ENCODE measurements around the gene RNF157.

RNF157 gene

DNA sequence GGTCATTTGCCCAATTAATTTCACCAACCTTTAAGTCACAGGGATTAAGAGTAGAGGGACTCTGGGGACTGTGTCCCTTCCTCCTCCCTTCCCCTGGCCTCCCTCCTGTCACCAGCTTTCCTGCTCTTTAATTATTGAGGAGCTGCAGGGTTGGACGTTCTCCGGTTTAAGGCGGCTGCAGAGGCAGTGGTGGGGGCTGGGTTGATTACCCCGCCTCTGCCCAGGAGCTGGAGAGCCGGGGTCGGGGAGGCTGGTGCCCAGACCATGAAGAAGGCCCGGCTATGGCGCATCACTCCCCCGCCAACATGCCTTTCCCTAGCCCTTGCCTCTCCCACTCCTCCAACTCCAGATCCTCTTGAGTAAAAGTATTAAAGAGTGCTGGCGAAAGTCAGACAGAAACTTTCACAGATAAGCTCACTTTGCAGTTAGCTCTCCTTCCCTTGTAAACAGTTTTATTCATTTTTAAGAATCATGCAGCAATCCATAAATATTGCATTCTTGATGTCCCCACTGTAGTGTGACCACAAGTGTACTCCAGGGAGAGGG lies 98.2 kb downstream of the RNF157 start:
- DNase-seq (ENCODE audit: low read depth in 2 of 2, low spot score in 1 of 2), result no peak

DNA sequence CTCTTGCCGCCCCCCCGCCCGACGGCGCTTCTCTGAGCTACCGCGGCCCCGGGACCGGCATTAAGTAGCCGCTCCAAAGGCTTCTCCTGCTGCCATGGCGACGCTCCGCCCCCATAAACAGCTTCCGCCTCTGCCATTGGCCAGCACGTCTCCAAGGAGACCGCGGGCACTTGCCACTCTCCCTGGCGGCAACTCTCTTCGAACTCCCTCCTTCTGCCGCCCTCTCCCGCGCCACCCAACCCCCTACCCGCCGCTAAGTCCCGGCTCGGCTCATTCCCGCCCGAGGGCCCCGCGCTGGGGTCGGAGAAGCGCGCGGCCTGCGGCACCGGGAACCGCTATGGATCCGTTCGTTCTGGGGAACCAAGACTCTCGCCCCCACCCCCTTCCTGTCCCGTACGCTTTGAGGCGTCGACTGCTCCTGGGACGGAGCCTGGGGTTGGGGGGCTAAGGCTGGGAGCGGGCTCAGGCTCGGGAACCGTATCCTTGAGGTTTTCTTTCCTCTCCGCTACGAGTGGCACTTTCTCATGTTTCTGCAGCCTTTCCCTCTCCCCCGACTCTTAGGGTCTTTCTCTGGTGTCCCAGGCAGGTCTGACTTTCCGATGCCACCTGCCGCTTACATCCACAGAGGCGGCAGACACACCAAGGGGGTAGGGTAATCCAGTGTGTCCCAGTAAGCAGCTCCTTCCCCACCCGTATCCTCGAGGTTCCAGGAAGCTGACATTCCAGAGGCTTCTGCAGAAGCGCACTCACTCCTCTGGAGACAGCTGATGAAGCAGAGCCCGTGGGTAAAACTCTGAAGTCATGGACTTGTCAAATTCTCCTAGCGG lies 98.9 kb downstream of the RNF157 start, which contains the start of gene FOXJ1:
FOXJ1 (minus strand) TSS at position 34 of the 827 bp plus-strand sequence. CDS start 850 bp downstream, outside the sequence.
- peak; percentile 70 to 76 for DNase-seq (ENCODE audit: low read depth in 2 of 2, low spot score in 1 of 2)

DNA sequence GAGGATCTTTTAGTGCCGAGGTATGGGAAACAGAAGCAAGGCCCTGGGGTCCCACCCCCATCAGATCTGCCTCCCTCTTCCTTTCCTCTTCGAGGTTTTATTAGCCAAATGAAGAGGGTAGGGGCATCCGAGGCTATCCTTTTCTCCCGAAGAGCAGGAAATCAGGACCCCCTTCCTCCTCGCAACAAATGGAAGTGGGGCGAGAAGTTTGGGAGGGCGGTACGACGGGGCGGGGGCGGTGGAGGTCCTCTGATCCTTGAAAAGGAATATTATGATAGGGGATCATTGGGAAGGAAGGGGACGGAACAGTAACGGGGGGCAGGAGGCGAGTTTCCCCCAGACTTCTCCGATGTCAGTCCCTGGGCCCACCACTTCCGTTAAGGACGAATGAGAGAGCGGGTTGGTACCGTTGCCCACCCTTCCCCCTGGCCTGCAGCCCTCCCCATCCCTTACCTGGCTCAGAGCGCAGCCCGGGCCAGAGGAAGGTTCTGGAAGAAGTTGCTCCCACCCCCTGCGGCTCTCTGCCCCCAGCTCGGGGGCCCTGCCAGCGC lies 99.6 kb downstream of the RNF157 start:
- DNase-seq (ENCODE audit: low read depth in 2 of 2, low spot score in 1 of 2), result no peak

DNA sequence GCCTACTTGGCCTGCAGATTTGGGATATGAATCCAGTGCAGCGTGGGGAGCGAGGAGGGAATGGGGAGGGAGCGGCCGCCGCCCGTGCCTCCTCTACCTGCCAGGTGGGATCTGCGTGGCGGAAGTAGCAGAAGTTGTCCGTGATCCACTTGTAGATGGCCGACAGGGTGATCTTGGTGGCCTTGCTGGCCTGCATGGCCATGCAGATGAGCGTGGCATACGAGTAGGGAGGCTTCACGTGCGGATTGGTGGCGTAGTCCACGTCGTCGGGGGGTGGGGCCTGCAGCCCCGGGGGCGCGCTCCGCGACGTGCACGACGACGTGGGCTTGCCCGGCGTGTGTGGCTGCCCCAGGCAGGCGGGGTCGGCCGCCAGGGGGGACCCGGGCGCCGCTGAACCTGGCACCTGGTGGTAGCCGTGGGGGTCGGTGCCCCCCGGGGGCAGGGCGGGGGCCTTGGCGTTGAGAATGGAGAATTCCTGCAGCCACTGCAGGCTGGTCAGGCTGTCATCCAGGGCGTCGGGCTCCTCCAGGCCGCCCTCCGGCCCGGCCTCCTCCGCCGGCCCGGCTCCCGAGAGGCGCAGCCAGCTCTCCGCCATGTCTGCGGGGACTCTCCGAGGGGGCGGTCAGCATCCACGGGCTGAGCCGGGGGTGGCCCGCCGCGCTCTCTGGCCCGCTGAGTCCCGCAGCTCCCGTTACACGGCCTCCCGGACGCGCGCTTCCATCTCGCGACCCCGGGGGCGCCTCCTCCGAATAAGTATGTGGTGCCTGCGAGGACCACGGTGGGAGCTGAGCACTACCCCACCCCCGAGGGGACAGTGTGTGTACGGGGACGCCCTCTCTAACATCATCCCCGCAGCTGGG lies 100.3 kb downstream of the RNF157 start:
- DNase-seq (ENCODE audit: low read depth in 2 of 2, low spot score in 1 of 2), result peak in 1 of 2 donors; percentile 44

DNA sequence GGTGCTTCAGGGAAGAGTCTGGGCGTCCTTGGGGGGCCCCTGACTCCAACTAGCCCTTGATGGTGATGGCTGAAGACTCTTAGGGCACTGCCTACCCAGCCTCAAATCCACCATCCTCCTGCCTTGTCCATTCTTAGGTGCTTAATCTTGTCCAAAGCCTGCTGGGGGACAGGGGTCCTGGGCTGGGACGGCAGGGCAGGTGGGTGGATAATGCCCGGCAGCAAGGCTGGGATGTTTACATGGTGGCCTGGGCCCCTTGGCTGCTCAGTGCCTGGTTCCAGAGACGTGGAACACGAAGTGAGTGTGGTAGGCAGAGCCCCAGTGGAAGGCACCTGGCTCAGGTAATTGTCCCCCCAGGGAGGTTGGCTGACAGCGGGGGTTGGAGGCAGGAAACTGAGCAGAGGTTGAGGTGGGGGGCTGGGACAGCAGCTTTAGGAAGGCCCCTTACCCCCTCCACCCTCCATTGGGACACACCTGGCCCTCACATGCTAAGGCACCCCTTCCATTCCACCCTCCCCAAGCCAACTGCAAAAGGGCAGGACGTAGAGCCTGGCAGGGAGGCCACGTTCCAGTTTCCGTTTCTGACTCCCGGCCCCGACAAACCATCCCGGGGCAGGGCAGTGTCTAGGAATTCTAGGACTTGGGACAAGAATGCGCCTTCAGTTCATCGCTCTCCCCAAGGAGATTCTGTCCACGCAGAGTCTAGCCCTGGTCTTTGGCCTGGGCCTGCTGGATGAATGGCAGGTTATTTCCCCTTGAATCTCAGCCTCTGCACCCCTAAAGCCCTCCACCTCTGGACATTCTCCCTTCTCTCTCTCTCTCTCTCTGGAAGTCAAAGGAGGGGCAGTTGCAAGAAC lies 101.2 kb downstream of the RNF157 start:
- DNase-seq (ENCODE audit: low read depth in 2 of 2, low spot score in 1 of 2), result no peak

DNA sequence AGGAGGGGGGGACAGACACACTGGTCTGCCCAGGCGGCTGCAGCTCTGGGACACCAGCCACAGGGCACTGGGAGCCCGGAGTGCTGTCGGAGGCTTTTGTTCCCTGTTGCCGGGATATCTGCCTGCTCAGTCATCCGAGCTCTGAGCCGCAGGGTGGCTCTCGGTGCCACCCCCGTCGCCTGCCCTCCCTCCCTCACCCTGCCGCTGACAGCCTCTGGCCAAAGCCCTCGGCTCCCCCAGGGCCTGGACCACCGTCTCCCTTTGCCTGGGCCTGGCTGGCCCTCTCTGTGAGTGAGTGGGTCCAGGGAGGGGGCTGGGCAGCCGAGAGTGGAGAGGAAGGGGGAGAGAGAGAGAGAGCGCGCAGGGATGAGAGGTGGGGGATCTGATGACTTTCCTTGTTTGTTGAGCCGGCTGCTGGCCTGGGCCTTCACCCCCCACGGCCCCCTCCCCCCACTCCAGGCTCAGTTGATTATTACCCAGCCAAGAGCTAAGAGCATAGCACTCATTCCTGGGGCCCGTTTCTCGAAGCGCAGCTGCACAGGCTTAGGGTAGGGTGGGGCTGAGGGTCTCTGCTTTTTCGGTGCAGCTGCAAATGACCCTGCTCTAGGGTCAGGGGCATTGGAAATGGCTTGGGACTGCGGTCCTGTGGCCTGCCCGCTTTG lies 101.9 kb downstream of the RNF157 start:
- no peak for DNase-seq (ENCODE audit: low read depth in 2 of 2, low spot score in 1 of 2)

DNA sequence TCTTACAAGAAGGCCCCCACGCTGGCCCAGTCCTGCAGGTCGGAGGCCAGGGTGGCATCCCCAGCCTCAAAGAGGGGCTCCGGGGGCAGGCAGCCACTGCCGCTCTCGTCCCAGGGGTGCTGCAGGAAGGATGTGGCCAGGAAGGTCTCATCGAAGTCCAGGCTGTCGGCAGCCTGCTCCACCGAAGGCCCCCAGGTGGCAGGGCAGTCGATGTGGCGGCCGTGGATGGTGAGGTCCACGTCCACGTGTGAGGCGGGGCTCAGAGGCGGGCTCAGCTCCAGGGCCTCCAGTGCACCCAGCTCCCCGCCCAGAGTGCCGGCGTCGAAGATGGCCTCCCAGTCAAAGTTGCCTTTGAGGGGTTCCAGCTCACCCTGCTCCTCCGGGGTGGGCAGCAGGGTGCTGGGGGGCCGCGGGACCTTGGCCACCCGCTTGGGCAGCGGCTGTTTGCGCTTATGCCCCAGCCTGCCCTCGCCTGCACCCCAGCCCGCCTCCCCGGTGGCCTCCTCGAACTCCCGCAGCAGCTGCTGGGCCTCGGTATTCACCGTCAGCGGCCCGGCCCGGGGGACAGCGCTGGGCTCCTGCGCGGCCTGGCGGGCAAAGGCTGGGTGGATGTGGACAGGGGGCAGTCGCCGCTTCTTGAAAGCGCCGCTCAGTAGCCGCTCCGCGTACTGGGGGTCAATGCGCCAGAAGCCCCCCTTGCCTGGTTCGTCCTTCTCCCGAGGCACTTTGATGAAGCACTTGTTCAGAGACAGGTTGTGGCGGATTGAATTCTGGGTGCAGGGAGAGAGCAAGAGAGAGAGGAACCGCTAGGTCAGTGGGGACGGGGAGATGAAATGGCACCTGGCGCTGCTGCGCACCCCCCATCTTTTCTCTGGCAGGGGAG lies 102.7 kb downstream of the RNF157 start:
- no peak for DNase-seq (ENCODE audit: low read depth in 2 of 2, low spot score in 1 of 2)

DNA sequence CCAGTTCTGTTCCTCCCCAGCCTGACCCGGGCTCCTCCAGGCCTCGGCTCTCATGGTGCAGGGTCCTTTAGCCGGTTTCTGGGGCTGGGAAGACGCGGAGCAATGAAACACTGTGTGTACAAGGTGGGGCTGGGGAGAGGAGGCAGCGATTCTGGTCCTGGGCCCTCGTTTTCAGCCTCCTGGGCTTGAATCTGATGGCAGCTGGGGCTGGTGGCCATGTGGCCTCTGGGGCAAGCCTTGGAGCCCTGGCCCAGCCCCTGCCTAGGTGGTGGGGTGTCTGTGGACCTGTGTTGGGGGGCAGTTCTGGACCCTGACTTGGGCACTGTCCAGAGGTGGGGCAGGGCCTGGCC lies 103.3 kb downstream of the RNF157 start:
- no peak for DNase-seq (ENCODE audit: low read depth in 2 of 2, low spot score in 1 of 2)

DNA sequence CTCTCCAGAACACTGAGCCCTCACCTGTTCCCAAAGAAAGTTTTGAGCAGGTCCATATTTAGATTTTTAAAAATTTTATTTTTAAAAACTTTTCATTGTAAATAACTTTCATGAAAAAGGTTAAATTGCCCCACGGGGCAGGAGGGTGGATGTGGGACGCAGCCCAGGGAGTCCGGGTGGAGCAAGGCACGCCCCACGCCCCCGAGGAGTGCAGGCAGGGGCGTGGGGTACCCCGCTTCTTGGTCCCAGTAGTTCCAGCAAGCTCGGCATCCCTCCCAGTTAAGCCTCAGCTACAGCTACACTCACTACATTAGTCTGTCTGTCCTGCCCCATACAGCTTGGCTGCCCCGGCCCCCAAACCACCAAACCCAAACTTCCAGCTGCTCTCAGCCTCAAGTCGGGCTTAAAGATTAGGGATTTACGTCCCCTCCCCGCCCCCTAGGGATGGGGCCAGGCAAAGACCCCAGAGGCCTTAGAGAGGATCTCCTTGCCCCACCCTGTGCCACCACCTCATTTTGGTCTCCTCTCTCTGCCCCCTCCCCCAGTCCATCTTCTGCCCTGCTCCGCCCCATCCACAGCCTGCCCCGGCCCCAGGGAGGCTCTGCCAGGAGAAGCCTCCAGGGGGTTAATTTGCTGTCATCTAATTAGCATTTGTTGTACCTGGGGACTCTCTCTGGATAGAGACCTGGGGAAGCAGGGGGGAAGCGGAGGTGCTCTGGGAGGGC lies 103.9 kb downstream of the RNF157 start:
- no peak for DNase-seq (ENCODE audit: low read depth in 2 of 2, low spot score in 1 of 2)

DNA sequence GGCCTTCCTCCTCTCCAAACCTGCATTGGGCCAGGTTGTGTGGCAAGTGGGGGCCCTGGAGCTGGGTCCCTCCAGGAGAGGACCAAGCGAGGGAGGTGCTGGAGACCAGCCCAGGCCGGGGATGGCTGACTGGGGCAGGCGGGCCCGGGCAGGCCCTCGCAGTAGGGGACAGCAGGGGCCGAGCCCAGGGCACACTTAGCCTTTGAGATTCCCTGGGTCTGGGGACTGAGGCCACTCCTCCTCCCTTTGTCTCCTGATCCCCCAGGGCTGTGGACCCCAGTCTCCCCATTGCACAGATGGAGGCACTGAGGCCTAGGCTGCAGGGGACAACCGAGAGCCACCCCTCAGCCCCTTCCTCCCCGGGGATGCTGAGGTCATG lies 104.5 kb downstream of the RNF157 start:
- no peak for DNase-seq (ENCODE audit: low read depth in 2 of 2, low spot score in 1 of 2)

DNA sequence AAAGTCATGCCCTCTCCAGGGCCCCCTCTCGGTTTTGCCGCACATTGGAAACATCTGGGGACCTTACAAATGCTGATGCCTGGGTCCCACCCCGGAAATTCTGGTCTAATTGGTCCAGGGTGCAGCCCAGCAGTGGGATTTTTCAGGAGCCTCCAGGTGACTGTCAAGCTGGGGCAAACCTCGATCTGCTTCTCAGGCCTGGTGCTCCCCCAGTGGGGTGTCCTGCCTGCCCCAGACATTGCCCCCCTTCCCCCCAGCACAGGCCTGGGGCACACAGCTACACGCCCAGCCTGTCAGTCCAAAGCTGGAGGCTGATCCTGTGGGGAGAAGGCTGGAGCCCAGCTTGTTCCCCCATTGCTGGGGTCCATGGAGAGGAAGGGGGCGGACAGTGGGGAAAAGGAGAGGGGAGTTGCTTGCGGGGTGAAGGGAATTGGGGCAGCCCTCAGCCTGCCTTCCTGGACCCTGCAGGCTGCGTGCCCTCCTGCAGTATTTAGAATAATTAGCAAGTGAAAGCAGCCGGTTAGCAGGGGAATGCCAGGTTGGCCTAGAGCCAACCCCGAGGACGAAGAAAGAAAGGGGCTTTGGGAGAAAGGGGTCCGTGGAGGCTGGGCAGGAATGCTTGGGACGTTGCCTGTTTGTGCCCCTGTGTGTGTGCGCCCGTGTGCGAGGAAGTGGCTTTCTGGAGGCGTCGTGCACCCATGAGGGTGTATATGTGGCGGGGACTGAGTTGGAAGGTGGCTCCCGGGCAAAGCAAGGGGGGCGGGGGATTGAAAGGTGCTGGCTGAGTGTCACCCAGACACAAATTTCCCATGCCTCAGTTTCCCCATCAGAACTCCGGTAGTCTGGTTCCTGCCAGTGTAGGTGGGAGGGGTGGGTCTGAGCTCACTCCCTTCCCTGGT lies 105.1 kb downstream of the RNF157 start:
- no peak for DNase-seq (ENCODE audit: low read depth in 2 of 2, low spot score in 1 of 2)

DNA sequence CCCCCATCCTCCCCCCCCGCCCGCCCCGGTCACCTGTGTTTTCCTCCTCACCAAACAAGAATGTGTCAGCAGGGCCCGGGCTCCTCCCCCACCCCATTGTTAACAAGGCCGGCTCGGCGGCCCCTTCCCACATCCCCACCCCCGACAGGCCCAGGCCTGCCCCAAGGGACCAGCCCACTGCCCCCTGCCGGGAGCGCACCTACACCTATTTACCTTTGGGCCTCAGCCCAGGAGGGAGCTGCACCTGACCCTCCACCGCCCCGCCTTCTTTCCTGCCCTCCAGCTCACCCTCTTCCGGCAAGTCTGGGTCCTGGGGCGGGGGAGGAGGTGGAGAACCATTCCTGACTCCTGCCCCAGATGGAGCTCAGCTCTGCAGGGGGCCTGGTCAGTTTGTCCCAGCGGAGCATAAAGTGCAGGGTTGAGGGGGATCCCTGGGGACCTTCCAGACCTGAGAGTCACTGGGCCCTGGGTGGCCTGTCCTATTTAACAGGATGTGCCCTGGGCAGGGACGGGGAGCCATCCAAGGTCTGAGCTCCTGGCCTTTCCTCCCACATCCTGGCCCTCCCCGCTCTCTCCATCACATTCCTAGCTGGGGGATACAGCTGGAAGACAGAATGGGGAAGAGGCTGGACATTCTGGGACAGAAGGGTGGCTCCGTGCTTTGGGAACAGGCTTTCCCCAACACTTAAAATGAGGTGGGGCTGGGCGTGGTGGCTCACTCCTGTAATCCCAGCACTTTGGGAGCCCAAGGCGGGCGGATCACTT lies 107.5 kb downstream of the RNF157 start:
- no peak for DNase-seq (ENCODE audit: low read depth in 2 of 2, low spot score in 1 of 2)

DNA sequence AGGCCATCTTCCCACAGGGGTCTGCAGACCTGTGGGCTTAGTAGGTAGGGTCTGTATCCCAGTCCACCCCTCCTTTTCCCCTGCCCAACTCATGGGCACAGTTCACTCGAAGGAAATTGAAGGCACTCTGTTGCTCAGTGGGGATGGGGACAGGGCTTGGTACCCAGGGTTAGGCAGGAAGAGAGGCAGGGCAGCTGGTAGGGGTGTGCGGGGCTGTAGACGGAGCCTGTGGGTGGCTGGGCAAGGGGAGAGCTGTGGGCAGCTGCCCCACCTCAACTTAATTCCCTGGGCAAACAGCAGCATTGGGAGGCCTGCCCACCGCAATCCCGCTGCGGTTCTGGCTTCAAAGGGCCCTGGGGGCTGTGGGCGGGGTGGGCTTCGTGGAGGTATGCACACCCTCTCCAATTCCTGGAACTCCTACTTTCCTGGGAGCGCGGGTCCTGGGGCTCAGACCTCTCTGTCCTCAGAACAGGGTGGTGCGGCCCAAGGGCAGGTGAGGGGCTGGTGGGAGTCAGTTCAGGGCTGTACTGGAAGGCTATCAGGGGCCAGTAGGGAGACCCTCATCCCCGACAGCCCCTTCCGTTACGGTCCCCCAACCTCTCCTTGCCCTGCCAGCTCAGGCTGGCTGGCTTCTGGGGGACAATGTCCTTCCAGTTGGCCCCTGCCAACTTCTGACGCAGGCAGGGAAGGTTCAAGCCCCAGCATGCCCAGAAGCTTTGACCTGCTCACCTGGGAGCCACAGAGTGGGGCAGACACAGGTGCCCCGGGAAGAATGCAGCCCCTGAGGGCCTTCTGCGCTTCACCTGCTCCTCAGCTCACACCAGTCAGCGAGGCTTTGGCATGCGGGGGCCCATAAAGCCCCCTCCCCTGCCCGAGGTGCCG lies 108.4 kb downstream of the RNF157 start:
- no peak for DNase-seq (ENCODE audit: low read depth in 2 of 2, low spot score in 1 of 2)

DNA sequence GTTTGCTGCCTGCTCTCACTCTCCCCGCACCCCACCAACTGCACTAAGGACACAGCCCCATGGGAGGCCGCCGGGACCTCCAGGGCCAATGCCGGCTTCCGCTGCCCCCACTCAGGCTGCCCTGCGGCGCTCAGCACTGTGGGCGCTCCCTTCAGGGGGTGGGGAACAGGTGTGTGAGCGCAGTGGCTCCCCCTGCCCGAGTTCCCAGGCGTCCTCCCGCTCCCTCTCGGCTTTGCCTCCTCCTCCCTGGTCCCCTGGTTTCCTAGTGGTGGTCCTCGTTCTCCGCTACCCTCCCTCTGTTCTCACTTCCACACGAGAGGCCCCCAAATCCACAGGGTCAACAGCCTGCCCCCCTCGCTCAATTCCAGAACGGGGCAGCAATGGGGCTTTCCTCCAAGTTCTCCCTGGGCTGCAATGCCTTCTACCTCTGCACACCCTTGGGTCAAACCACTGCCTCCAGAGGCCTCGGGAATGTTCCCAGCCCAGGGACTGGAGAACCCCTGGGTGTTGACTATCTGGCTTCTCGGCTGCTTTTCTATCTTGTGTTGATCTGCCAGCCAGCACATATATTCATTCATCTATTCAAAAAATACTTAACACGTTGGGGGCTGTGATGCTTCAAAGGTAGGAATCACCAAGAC lies 109.1 kb downstream of the RNF157 start:
- DNase-seq (ENCODE audit: low read depth in 2 of 2, low spot score in 1 of 2), result no peak

DNA sequence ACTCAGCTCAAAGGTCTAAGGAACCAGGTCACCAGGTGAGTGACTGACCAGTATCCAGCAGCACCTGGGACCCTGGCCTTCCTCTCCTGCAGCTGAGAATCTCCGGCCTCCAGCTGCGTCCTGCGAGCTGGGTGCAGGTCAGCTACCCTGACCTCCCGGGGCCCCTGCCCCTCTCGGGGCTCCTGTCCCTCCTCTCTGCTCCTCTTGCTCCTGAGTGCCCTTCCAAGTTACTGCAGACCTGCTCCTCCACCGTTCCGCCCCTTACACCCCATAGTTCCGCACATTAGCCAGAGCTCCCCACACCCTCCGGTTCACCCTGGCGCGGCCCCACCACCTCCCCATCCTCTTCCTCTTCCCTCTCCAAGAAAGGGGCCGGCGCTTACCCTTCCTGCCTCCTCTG lies 109.8 kb downstream of the RNF157 start:
- no peak for DNase-seq (ENCODE audit: low read depth in 2 of 2, low spot score in 1 of 2)
